NB4 (cell line): Measurements from ENCODE around the gene RMC1.

Experiments used
- MYC ChIP-seq: IDR thresholded peaks from 2 replicates; pipeline ENCODE4 v1.6.1; 2011; ENCODE audit warnings: low read depth, low read length
- POLR2A ChIP-seq: IDR thresholded peaks from 2 replicates; pipeline ENCODE4 v1.6.1; 2011; ENCODE audit warnings: mild to moderate bottlenecking; ENCODE audit not compliant: insufficient read length; ENCODE audit errors: extremely low read depth
- TF ChIP-seq, protein P1 (sequence below): IDR thresholded peaks from 2 replicates; pipeline ENCODE4 v1.6.1; 2011; ENCODE audit warnings: low read depth, low read length
- TF ChIP-seq, protein P2 (sequence below): IDR thresholded peaks from one replicate; pipeline ENCODE4 v1.5.1; 2012; ENCODE audit warnings: low read depth, low read length

DNA sequence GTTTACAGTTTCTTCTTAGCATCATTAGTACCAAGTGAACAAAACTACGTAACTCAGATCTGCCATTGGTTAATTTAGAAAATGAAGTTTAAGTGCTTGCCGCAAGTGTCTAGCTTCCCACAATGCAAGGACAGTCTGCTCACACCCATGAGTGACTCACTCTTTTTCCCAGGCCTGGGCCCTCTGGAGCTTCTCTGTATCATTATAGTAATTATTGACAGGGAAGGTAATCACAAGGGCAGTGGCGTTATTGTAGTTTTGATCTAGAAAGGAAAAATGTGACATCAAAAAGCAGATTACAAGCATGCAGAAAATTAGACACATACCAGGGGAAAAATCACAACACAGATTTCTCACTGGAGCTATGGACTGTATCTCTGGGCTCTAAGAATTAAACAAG is 44.5 kb downstream of the RMC1 start:
- TF ChIP-seq, protein P1, sequence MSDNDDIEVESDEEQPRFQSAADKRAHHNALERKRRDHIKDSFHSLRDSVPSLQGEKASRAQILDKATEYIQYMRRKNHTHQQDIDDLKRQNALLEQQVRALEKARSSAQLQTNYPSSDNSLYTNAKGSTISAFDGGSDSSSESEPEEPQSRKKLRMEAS = no peak
- TF ChIP-seq, protein P2, sequence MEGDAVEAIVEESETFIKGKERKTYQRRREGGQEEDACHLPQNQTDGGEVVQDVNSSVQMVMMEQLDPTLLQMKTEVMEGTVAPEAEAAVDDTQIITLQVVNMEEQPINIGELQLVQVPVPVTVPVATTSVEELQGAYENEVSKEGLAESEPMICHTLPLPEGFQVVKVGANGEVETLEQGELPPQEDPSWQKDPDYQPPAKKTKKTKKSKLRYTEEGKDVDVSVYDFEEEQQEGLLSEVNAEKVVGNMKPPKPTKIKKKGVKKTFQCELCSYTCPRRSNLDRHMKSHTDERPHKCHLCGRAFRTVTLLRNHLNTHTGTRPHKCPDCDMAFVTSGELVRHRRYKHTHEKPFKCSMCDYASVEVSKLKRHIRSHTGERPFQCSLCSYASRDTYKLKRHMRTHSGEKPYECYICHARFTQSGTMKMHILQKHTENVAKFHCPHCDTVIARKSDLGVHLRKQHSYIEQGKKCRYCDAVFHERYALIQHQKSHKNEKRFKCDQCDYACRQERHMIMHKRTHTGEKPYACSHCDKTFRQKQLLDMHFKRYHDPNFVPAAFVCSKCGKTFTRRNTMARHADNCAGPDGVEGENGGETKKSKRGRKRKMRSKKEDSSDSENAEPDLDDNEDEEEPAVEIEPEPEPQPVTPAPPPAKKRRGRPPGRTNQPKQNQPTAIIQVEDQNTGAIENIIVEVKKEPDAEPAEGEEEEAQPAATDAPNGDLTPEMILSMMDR = no peak
- TF ChIP-seq POLR2A = no peak
- no peak for TF ChIP-seq MYC
